Measurements from ENCODE around the gene LYRM4.

- TF ChIP-seq REST (IDR thresholded peaks at IDR 0.05; ENCODE audit: insufficient replicate concordance, low read depth): no peak
- no peak for TF ChIP-seq GABPA (IDR thresholded peaks at IDR 0.05; ENCODE audit: low read depth)
- no peak for TF ChIP-seq CTCF (IDR thresholded peaks at IDR 0.05; ENCODE audit: insufficient read depth, low read length)
Observed at GRCh38 chr6:5290097-5290496, 29.3 kb upstream of the LYRM4 start.
